DMS114 treated with DMSO at 0.1 percent for 48 hours (cell line): ENCODE measurements around the gene USP48.
"Not testable (repeated sequence)": the region's sequence is repeated elsewhere in the genome, so short reads cannot be mapped to it uniquely, and the experiment has no call there.

Source experiments
- DNase-seq: peaks from one replicate; lab custom pipeline; 2025; ENCODE audit not compliant: unreplicated experiment; lab: John Stamatoyannopoulos, UW

Gene USP48

DNA sequence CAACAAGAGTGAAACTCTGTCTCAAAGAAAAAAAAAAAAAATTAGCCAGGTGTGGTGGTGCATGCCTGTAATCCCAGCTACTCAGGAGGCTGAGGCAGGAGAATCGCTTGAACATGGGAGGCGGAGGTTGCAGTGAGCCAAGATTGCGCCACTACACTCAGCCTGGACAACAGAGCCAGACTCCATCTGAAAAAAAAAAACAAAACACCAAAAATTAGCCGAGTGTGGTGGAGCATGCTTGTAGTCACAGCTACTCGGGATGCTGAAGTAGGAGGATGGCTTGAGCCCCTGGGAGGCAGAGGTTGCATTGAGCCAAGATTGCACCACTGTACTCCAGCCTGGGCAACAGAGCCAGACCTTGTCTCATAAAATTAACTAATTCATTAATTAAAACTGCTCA, 6.0 kb downstream of the USP48 start:
- DNase-seq, result not testable (repeated sequence)

DNA sequence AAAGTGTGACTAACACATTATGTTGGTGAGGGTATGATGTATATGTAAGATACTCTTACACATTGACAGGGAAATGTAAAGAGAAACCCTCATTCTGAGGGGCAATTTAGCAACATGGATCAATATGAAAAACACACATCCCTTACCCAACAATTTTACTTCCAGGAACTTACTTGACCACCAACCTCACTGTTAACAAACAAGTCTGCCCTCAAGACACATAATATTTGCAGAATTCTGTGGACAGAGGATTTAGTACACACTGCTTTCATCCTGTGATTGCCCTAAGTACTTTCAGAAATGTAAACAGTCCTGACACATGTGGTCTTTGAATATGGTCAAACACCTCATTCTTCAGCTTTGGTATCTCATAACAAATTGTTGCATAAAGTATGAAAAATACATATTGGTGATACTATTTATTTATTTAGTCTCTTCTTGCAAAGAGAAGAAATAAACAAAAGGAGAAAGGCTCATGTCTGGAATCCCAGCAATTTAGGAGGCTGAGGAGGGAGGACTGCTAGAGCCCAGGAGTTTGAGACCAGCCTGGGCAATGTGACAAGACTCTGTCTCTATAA, 6.9 kb downstream of the USP48 start:
- DNase-seq, result no peak

DNA sequence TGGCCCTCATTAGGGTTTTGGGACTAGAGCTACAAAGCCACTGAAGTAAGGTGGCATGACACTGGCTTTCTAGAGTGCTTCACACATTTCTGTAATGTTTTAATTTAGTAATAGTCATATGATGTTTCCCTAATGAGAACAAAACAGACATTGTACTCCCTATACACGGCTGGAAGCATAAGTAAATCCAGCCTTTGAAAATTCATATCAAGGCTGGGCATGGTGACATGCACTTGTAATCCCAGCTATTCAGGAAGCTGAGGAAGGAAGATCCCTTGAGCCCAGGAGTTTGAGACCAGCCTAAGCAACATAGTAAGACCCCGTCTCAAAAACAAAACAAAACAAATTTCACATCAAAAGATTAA, 7.4 kb downstream of the USP48 start:
- DNase-seq, result no peak

- DNase-seq, result no peak
Measured at GRCh38 chr1:21774835-21775549, 8.0 kb downstream of the USP48 start.

- no peak for DNase-seq
Measured at GRCh38 chr1:21773585-21773984, 9.4 kb downstream of the USP48 start.

DNA sequence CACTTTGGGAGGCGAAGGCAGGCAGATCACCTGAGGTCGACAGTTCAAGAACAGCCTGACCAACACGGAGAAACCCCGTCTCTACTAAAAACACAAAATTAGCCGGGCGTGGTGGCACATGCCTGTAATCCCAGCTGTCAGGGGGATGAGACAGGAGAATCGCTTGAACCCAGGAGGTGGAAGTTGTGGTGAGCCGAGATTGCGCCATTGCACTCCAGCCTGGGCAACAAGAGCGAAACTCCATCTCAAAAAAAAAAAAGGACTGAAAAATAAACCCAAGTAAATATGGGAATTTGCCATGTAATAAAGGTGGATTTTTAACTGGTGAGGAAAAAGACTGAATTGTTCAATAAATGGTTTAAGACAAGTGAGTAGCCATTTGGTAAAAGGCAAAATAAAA, 11.3 kb downstream of the USP48 start:
- not testable (repeated sequence) for DNase-seq

DNA sequence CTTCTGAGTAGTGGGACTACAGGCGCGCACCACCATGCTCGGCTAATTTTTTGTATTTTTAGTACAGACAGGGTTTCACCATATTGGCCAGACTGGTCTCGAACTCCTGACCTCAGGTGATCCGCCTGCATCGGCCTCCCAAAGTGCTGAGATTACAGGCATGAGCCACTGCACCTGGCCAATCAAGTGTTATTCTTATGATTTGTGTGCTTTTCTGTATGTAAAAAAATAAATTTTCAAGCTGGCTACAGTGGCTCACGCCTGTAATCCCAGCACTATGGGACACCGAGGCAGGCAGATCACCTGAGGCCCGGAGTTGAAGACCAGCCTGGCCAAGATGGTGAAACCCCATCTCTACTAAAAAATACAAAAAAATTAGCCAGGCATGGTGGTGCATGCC, 12.3 kb downstream of the USP48 start:
- not testable (repeated sequence) for DNase-seq

DNA sequence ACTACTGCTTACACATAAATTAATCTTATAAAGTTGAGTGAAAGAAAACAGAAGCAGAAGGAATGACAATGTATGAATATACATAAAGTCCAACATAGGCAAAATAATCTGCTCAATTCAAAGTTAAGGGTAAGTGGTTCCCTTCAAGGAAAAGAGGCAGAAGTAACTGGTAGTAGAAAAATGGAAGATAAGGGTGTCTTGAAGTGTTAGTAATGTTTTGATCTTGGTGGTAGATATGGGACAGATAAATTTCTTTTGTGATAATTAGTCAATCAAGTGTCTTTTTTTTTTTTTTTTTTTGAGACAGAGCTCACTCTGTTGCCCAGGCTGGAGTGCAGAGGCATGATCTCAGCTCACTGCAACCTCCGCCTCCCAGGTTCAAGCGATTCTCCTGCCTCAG, 12.7 kb downstream of the USP48 start:
- no peak for DNase-seq

- DNase-seq, result not testable (repeated sequence)
Measured at GRCh38 chr1:21767106-21767505, 15.8 kb downstream of the USP48 start.

- no peak for DNase-seq
Measured at GRCh38 chr1:21766210-21766609, 16.7 kb downstream of the USP48 start.

DNA sequence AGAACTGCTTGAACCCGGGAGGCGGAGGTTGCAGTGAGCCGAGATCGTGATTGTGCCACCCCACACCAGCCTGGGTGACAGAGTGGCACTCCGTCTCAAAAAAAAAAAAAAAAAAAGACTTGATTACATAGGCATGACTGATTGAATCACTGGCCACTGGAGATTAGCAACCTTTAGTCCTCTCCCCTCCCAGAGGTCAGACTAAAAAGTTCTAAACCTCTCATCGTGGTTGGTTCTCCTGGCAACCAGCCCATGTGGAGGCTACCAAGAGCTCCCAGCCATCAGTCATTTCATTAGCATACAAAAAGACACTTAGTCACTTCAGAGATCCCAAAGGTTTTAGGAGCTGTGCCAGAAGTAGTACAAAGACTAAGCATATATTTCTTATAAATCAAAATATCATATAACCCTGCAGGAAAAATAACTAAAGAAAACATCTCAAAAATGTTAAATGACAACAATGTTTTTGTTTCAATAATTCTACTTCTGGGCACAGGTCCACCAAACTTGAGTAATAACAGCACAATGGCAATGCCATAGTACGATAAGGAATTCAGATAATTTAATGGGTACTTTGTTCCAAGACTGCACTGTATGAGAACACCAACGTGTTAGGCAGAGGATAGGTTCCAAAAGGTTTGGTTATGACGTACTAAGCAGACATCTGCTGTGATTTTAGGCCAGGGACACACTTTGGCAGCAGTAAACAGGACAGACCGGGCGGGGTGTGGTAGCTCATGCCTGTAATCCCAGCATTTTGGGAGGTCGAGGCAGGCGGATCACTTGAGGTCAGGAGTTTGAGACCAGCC, 18.1 kb downstream of the USP48 start:
- no peak for DNase-seq

DNA sequence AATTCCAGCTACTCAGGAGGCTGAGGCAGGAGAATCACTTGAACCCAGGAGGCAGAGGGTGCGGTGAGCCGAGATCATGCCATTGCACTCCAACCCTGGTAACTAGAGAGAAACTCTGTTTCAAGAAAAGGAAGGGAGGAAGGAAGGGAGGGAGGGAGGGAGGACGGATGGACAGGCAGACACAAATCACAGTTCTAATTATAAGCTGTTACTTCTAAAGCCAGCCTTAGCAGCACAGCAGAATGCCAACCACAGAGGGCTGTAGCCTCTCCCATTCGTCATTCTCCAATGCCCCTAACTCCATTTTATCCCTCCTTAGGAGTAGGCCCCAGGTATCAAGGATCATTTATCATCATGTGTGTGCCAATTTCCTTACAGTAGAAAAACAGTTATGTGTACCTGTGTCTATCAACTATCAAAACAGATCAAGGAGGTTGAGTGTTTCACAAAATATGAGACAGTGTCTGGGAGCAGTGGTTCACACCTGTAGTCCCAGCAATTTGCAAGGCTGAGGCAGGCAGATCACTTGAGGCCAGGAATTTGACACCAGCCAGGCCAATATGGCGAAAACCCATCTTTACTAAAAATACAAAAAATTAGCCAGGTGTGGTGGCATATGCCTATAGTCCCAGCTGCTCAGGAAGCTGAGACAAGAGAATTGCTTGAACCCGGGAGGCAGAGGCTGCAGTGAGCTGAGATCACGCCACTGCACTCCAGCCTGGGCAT, 19.1 kb downstream of the USP48 start:
- no peak for DNase-seq

- DNase-seq, result no peak
Measured at GRCh38 chr1:21763236-21763635, 19.7 kb downstream of the USP48 start.

DNA sequence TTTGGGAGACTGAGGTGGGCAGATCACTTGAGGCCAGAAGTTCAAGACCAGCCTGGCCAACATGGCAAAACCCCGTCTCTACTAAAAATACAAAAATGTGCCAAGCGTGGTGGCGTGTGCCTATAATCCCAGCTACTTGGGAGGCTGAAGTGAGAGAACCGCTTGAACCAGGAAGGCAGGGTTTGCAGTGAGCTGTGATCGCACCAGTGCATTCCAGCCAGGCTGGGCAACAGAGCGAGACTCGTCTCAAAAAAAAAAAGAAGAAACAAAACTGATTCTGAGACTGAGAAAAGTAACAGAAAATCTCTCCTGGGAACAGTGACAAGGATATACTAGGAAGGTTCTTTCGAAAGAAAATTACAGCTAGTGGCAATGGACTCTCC, 20.9 kb downstream of the USP48 start:
- no peak for DNase-seq

DNA sequence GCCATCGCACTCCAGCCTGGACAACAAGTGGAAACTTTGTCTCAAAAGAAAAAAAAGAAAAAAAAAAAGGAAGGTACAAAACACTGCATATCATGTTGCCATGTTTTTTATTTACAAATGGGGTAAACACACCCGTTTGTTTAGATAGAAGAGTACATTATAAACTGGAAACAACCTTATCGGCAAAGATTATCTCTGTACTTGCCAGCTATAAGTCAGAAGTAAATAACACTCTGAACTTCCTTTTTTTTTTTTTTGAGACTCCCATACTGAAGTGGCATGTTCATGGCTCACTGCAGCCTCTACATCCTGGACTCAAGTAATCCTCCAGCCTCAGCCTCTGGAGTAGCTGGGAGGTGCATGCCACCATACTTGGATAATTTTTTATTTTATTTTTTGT, 21.9 kb downstream of the USP48 start:
- no peak for DNase-seq

DNA sequence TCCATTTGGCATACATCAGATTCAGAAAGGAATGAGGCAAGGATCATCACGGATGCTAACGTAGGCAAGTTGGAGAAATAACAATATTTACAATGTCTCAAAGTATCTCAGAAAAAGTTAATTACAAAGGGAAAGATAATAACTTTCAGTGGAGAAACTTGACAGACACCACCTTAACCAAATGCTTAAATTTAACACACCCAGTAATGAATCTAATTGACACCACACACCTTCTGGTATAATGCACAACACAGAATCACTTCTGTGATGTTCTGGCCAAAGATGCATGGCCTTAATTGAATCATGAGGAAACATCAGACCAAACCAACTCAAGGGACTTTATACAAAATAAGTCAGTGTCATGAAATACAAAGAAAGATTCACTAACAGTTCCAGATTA, 23.1 kb downstream of the USP48 start:
- no peak for DNase-seq

GRCh38 chr1:21759182-21759581, 23.8 kb downstream of the USP48 start:
- DNase-seq, result no peak

DNA sequence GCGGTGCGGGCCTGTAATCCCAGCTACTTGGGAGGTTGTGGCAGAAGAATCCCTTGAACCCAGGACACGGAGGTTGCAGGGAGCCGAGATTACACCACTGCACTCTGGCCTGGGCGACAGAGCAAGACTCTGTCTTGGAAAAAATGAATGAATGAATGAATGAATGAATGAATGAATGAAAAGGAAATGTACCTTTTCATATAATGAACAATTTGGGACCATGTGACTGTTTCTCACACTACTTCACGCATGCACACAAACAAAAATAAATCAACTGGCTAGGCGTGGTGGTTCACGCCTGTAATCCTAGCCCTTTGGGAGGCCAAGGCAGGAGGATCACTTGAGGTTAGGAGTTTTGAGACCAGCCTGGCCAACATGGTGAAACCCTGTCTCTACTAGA, 24.3 kb downstream of the USP48 start:
- DNase-seq, result no peak

- no peak for DNase-seq
Measured at GRCh38 chr1:21756393-21757089, 26.4 kb downstream of the USP48 start.

DNA sequence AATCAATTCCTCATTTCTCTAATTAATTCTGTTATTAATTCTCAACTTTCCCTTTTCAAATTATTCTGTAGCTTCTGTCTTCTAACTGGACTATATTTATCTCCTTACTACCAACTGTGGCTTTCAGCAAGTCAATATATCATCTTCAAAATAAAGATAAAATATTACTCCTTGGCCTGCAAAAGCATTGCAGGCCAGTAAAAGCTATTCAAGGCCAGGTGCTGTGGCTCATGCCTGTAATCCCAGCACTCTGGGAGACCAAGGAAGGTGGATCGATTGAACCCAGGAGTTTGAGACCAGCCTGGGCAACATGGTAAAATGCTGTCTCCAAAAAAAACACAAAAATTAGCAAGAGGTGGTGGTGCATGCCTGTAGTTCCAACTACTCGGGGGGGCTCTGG, 27.9 kb downstream of the USP48 start:
- no peak for DNase-seq

- no peak for DNase-seq
Measured at GRCh38 chr1:21754583-21754982, 28.4 kb downstream of the USP48 start.
